Neural progenitor cell (in vitro differentiated cells): ENCODE measurements around the gene HMCES. TPM values are rescaled to one million over a fixed set of nuclear protein-coding genes. Genes with fewer than 3 reads are reported as not detected.
A peak's percentile ranks its signal among the peaks of the same experiment; 100 is the strongest.

Source experiments
- DNase-seq: peaks from one replicate; pipeline ENCODE4 v3.0.0-alpha.2; 2016; ENCODE audit warnings: low spot score
- H2AFZ ChIP-seq: fragments of 200-600 bp; sonication (generic); replicated peaks from 2 replicates; pipeline ENCODE4 v1.6.1; 2016; ENCODE audit warnings: antibody characterized with exemption
- H3F3A ChIP-seq: fragments of 200-600 bp; sonication (generic); 2 replicates; pipeline ENCODE4 v1.6.1; 2016; ENCODE audit warnings: antibody characterized with exemption, low read depth
- H3K27ac ChIP-seq: fragments of 200-600 bp; sonication (generic); 2 replicates; pipeline ENCODE4 v1.5.1; 2016; ENCODE audit warnings: mild to moderate bottlenecking
- H3K27me3 ChIP-seq: fragments of 200-600 bp; sonication (generic); 2 replicates; pipeline ENCODE4 v1.6.1; 2016; ENCODE audit warnings: mild to moderate bottlenecking, moderate library complexity
- H3K36me3 ChIP-seq: fragments of 200-600 bp; sonication (generic); 2 replicates; pipeline ENCODE4 v1.5.1; 2016
- H3K4me1 ChIP-seq: fragments of 200-600 bp; sonication (generic); 2 replicates; pipeline ENCODE4 v1.6.1; 2016; ENCODE audit warnings: mixed run types
- H3K4me2 ChIP-seq: fragments of 200-600 bp; sonication (generic); 2 replicates; pipeline ENCODE4 v1.6.1; 2016
- H3K4me3 ChIP-seq: fragments of 200-600 bp; sonication (generic); 2 replicates; pipeline ENCODE4 v1.5.1; 2016
- H3K79me2 ChIP-seq: fragments of 200-600 bp; sonication (generic); 2 replicates; pipeline ENCODE4 v1.6.1; 2016; ENCODE audit warnings: low read depth
- H3K9ac ChIP-seq: fragments of 200-600 bp; sonication (generic); 2 replicates; pipeline ENCODE4 v1.6.1; 2016
- H3K9me3 ChIP-seq: fragments of 200-600 bp; sonication (generic); 2 replicates; pipeline ENCODE4 v1.5.1; 2016; ENCODE audit warnings: low read depth
- H4K20me1 ChIP-seq: fragments of 200-600 bp; sonication (generic); 2 replicates; pipeline ENCODE4 v1.6.1; 2016; ENCODE audit warnings: low read depth
- H3K27ac Mint-ChIP-seq: 3 replicates; pipeline ENCODE4 v1.8.0; 2021; ENCODE audit warnings: mixed read lengths
- H3K27me3 Mint-ChIP-seq: 2 replicates; pipeline ENCODE4 v1.8.0; 2022; ENCODE audit warnings: low read depth, mild to moderate bottlenecking, inconsistent platforms, moderate library complexity, mixed read lengths; ENCODE audit not compliant: insufficient read depth
- H3K36me3 Mint-ChIP-seq: 3 replicates; pipeline ENCODE4 v1.8.0; 2021; ENCODE audit warnings: mixed read lengths
- H3K4me1 Mint-ChIP-seq: 3 replicates; pipeline ENCODE4 v1.8.0; 2021; ENCODE audit warnings: mixed read lengths
- H3K4me3 Mint-ChIP-seq: 3 replicates; pipeline ENCODE4 v1.8.0; 2021; ENCODE audit warnings: mild to moderate bottlenecking, moderate library complexity, mixed read lengths
- H3K9me3 Mint-ChIP-seq: 3 replicates; pipeline ENCODE4 v1.8.0; 2020; ENCODE audit warnings: mixed read lengths
- EZH2 ChIP-seq: fragments of 200-600 bp; sonication (generic); IDR thresholded peaks from 2 replicates; pipeline ENCODE4 v1.6.1; 2017; ENCODE audit warnings: antibody characterized with exemption, mild to moderate bottlenecking, moderate library complexity
- EZH2phosphoT487 ChIP-seq: fragments of 200-600 bp; sonication (generic); IDR thresholded peaks from 2 replicates; pipeline ENCODE4 v1.6.1; 2017; ENCODE audit warnings: antibody characterized with exemption
- total RNA-seq: library from RNA; depleted of rRNA; stranded (reverse); fragments of >200 nt; gene quantifications from 2 replicates; pipeline ENCODE4 v1.2.3, GENCODE V29; 2015; ENCODE audit warnings: low replicate concordance
- TF ChIP-seq, protein P1 (sequence below): fragments of 200-600 bp; sonication (generic); IDR thresholded peaks from 2 replicates; pipeline ENCODE4 v1.5.1; 2017; ENCODE audit warnings: antibody characterized with exemption, mild to moderate bottlenecking

Gene HMCES, protein sequence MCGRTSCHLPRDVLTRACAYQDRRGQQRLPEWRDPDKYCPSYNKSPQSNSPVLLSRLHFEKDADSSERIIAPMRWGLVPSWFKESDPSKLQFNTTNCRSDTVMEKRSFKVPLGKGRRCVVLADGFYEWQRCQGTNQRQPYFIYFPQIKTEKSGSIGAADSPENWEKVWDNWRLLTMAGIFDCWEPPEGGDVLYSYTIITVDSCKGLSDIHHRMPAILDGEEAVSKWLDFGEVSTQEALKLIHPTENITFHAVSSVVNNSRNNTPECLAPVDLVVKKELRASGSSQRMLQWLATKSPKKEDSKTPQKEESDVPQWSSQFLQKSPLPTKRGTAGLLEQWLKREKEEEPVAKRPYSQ
- 25.1 and 28.6 TPM in 2 replicates for total RNA-seq

- H3K4me2 ChIP-seq = peak within 1 kb of the TSS; percentile 75
- H3K4me3 ChIP-seq = peak within 1 kb of the TSS; percentile 77
- H3K4me1 ChIP-seq = peaks cover 7% of the 10 kb centered on the region
- DNase-seq = peak; percentile 97
- H2AFZ ChIP-seq = peak within 1 kb of the TSS; percentile 89
- H3F3A ChIP-seq = peaks cover 26% of the 10 kb centered on the region
- TF ChIP-seq EZH2phosphoT487 (no peak), EZH2 (no peak)
- TF ChIP-seq, protein P1, sequence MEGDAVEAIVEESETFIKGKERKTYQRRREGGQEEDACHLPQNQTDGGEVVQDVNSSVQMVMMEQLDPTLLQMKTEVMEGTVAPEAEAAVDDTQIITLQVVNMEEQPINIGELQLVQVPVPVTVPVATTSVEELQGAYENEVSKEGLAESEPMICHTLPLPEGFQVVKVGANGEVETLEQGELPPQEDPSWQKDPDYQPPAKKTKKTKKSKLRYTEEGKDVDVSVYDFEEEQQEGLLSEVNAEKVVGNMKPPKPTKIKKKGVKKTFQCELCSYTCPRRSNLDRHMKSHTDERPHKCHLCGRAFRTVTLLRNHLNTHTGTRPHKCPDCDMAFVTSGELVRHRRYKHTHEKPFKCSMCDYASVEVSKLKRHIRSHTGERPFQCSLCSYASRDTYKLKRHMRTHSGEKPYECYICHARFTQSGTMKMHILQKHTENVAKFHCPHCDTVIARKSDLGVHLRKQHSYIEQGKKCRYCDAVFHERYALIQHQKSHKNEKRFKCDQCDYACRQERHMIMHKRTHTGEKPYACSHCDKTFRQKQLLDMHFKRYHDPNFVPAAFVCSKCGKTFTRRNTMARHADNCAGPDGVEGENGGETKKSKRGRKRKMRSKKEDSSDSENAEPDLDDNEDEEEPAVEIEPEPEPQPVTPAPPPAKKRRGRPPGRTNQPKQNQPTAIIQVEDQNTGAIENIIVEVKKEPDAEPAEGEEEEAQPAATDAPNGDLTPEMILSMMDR = no peak
- H4K20me1 ChIP-seq = peaks cover 3% of the 10 kb centered on the region
- peaks cover 5% of the 10 kb centered on the region for H3K27me3 Mint-ChIP-seq
- peaks cover 23% of the 10 kb centered on the region for H3K4me1 Mint-ChIP-seq
- H3K27me3 ChIP-seq = no peaks in the 10 kb centered on the region
- peak within 1 kb of the TSS; percentile 99 for H3K27ac Mint-ChIP-seq
- H3K9ac ChIP-seq = peak within 1 kb of the TSS; percentile 66
- peaks cover 22% of the 10 kb centered on the region for H3K79me2 ChIP-seq
- peak within 1 kb of the TSS; percentile 98 for H3K4me3 Mint-ChIP-seq
- H3K9me3 ChIP-seq = no peaks in the 10 kb centered on the region
- no peaks in the 10 kb centered on the region for H3K36me3 ChIP-seq
- peak within 1 kb of the TSS; percentile 79 for H3K27ac ChIP-seq
- no peaks in the 10 kb centered on the region for H3K9me3 Mint-ChIP-seq
- H3K36me3 Mint-ChIP-seq = peaks cover 16% of the 10 kb centered on the region
Measured at GRCh38 chr3:129278439-129278965, at the start of gene HMCES. Gene HMCES, plus strand, starts transcription at chr3:129278870. Its CDS starts 863 bp downstream, at chr3:129279733.

DNA sequence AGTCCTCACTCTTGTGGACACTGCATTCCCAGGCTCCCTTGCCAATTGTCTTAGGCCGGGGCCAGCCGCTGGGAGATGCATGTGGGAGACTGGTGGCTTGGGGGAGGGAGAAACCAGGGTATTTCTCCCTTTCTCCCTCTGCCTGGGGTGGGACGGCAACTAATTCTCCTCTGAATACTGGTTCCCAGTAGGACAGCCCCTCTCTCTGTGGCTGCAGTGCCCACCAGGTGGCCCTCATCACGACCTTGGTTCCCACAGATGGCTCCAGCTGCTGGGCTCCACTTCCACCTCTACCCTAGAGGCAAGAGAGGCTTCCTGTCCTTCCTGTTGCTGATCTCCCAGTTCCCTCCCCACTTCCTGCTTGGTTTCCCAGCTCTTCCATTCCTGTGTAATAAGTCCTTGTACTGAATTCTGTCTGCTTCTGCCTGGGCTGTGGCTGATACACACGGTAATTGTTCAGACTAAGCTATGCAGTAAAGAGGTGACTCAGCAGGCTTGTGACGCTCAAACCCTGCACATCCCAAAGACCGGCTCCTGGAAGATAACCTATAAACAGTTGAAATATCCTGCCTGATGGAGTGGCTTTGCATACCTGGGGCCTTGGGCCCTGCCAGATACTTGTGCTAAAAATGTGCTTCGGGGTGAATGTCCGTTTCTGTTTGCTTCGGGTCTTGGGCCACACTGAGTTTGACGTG lies 49.6 kb upstream of the HMCES start:
- peaks cover 18% of the 10 kb centered on the region for H3F3A ChIP-seq
- no peaks in the 10 kb centered on the region for H3K27me3 ChIP-seq
- H2AFZ ChIP-seq = peak overlapping the region; percentile 86

GRCh38 chr3:129230311-129231019 lies 48.2 kb upstream of the HMCES start:
- DNase-seq = no peak
- Histone ChIP-seq H3K27ac (no peak overlapping the region), H3K4me2 (no peak overlapping the region), H3K36me3 (no peaks in the 10 kb centered on the region), H3K79me2 (no peaks in the 10 kb centered on the region), H3K9ac (no peak overlapping the region), H3K27me3 (no peaks in the 10 kb centered on the region), H3K9me3 (no peaks in the 10 kb centered on the region), H3K4me3 (no peak overlapping the region), H3F3A (peaks cover 18% of the 10 kb centered on the region), H4K20me1 (no peaks in the 10 kb centered on the region), H2AFZ (no peak overlapping the region), H3K4me1 (peaks cover 10% of the 10 kb centered on the region)
- Mint-ChIP-seq H3K36me3 (no peaks in the 10 kb centered on the region), H3K4me1 (peaks cover 17% of the 10 kb centered on the region), H3K9me3 (no peaks in the 10 kb centered on the region), H3K27ac (no peak overlapping the region), H3K27me3 (peaks cover 15% of the 10 kb centered on the region), H3K4me3 (no peak overlapping the region)
- TF ChIP-seq EZH2phosphoT487 (no peak), EZH2 (no peak)
- TF ChIP-seq, protein P1 = no peak

More for the DNA sequence above, 49.6 kb upstream of the HMCES start:
- no peaks in the 10 kb centered on the region for H3K36me3 ChIP-seq
- H3K4me2 ChIP-seq = no peak overlapping the region
- no peaks in the 10 kb centered on the region for H3K79me2 ChIP-seq
- TF ChIP-seq, protein P1 = peak; percentile 3
- TF ChIP-seq EZH2phosphoT487 = no peak
- H3K27ac ChIP-seq = no peak overlapping the region
- H3K4me3 ChIP-seq = no peak overlapping the region
- H3K9ac ChIP-seq = no peak overlapping the region
- H3K9me3 ChIP-seq = no peaks in the 10 kb centered on the region
- no peaks in the 10 kb centered on the region for H4K20me1 ChIP-seq
- peak overlapping the region; percentile 6 for H3K27ac Mint-ChIP-seq
- DNase-seq = no peak
- H3K4me1 Mint-ChIP-seq = peaks cover 17% of the 10 kb centered on the region
- H3K36me3 Mint-ChIP-seq = no peaks in the 10 kb centered on the region
- no peaks in the 10 kb centered on the region for H3K9me3 Mint-ChIP-seq
- H3K27me3 Mint-ChIP-seq = peaks cover 15% of the 10 kb centered on the region
- H3K4me3 Mint-ChIP-seq = no peak overlapping the region
- H3K4me1 ChIP-seq = peaks cover 10% of the 10 kb centered on the region
